CD14-positive monocyte (primary cell): ENCODE results near the gene NIT1. TPM values are rescaled to one million over a fixed set of nuclear protein-coding genes. Genes with fewer than 3 reads are reported as not detected.
A peak's percentile ranks its signal among the peaks of the same experiment; 100 is the strongest.

Source experiments
- DNase-seq, 3 donors: peaks; one replicate each; pipeline ENCODE4 v3.0.0-alpha.2; 2011 to 2022
- H2AFZ ChIP-seq: 2 replicates; pipeline ENCODE4 v1.6.0; 2012; ENCODE audit warnings: mild to moderate bottlenecking, low read depth, low read length, inconsistent platforms; ENCODE audit not compliant: insufficient read depth, poor library complexity, severe bottlenecking
- H3K27ac ChIP-seq, 2 donors: 1 replicate in 1 of 2; 2 replicates in 1 of 2; pipeline ENCODE4 v1.5.1; 2012 to 2013; ENCODE audit warnings: low read length in 2 of 2, control low read depth in 1 of 2, inconsistent platforms in 1 of 2, low read depth in 1 of 2, mild to moderate bottlenecking in 1 of 2
- H3K27me3 ChIP-seq, 2 donors: one replicate each; pipeline versions ENCODE4 v1.6.0 to v1.6.1; 2011 to 2013; ENCODE audit warnings: low read length in 2 of 2; ENCODE audit not compliant: control insufficient read depth in 2 of 2, insufficient read depth in 2 of 2
- H3K36me3 ChIP-seq, 2 donors: replicated peaks in 1 of 2; 1 replicate in 1 of 2; 2 replicates in 1 of 2; pipeline versions ENCODE4 v1.5.1 to v1.6.1; 2012 to 2013; ENCODE audit warnings: low read length in 2 of 2, control low read depth in 1 of 2, inconsistent platforms in 1 of 2, mild to moderate bottlenecking in 1 of 2; ENCODE audit not compliant: insufficient read depth in 2 of 2, control insufficient read depth in 1 of 2
- H3K4me1 ChIP-seq, 2 donors: 1 replicate in 1 of 2; 2 replicates in 1 of 2; pipeline versions ENCODE4 v1.5.1 to v1.6.1; 2012 to 2013; ENCODE audit warnings: low read length in 2 of 2, control low read depth in 1 of 2, inconsistent platforms in 1 of 2, mild to moderate bottlenecking in 1 of 2, moderate library complexity in 1 of 2; ENCODE audit not compliant: insufficient read depth in 2 of 2, control insufficient read depth in 1 of 2
- H3K4me2 ChIP-seq: replicated peaks from 2 replicates; pipeline ENCODE3; 2012; ENCODE audit warnings: low read length, moderate library complexity, mild to moderate bottlenecking; ENCODE audit not compliant: poor library complexity, severe bottlenecking; ENCODE audit errors: extremely low read depth
- H3K4me3 ChIP-seq, 3 experiments: fragments of 200-600 bp in 1 of 3; sonication (generic) in 1 of 3; replicated peaks in 1 of 3; 1 replicate in 2 of 3; 2 replicates in 1 of 3; pipeline ENCODE4 v1.5.1; 2011 to 2013; ENCODE audit warnings: low read length in 3 of 3, mild to moderate bottlenecking in 3 of 3, control low read depth in 2 of 3, low read depth in 2 of 3, inconsistent platforms in 1 of 3, moderate library complexity in 1 of 3
- H3K79me2 ChIP-seq: 2 replicates; pipeline ENCODE4 v1.6.0; 2012; ENCODE audit warnings: mild to moderate bottlenecking, control low read depth, inconsistent platforms, low read length, moderate library complexity; ENCODE audit not compliant: insufficient read depth
- H3K9ac ChIP-seq: 2 replicates; pipeline ENCODE4 v1.6.0; 2017; ENCODE audit warnings: low read length, mild to moderate bottlenecking; ENCODE audit not compliant: insufficient read depth, poor library complexity, severe bottlenecking
- H3K9me3 ChIP-seq, 2 donors: replicated peaks in 1 of 2; 1 replicate in 1 of 2; 2 replicates in 1 of 2; pipeline versions ENCODE4 v1.5.1 to v1.6.1; 2012 to 2013; ENCODE audit warnings: low read length in 2 of 2, control low read depth in 1 of 2; ENCODE audit not compliant: control insufficient read depth in 1 of 2, insufficient read depth in 1 of 2
- H4K20me1 ChIP-seq: 2 replicates; pipeline ENCODE4 v1.6.0; 2012; ENCODE audit warnings: mild to moderate bottlenecking, low read length, control low read depth, moderate library complexity; ENCODE audit not compliant: insufficient read depth
- H3K27ac Mint-ChIP-seq, 7 donors: one replicate each; pipeline ENCODE4 v1.8.0; 2020; ENCODE audit warnings: mild to moderate bottlenecking in 7 of 7, mixed read lengths in 7 of 7, moderate library complexity in 6 of 7, inconsistent platforms in 2 of 7
- H3K27me3 Mint-ChIP-seq, 3 donors: one replicate each; pipeline ENCODE4 v1.8.0; 2021 to 2022; ENCODE audit warnings: low read depth in 3 of 3, mild to moderate bottlenecking in 3 of 3, mixed read lengths in 3 of 3, moderate library complexity in 3 of 3, inconsistent platforms in 1 of 3
- H3K36me3 Mint-ChIP-seq, 2 donors: one replicate each; pipeline ENCODE4 v1.8.0; 2020; ENCODE audit warnings: mixed read lengths in 2 of 2, inconsistent platforms in 1 of 2, mild to moderate bottlenecking in 1 of 2
- H3K4me1 Mint-ChIP-seq: one replicate; pipeline ENCODE4 v1.8.0; 2020; ENCODE audit warnings: mild to moderate bottlenecking, mixed read lengths
- H3K4me3 Mint-ChIP-seq, 2 donors: one replicate each; pipeline ENCODE4 v1.8.0; 2020; ENCODE audit warnings: mild to moderate bottlenecking in 2 of 2, mixed read lengths in 2 of 2, moderate library complexity in 1 of 2
- H3K9me3 Mint-ChIP-seq, 7 donors: one replicate each; pipeline ENCODE4 v1.8.0; 2020 to 2022; ENCODE audit warnings: mixed read lengths in 7 of 7, mild to moderate bottlenecking in 6 of 7, moderate library complexity in 6 of 7, inconsistent platforms in 2 of 7
- CTCF ChIP-seq: fragments of 200-600 bp; IDR thresholded peaks from one replicate; pipeline ENCODE4 v1.8.0; 2022; ENCODE audit warnings: antibody characterized with exemption, mild to moderate bottlenecking
- WGBS: methylation state at CpG from one replicate; pipeline ENCODE4 v1.1.5; 2013; ENCODE audit warnings: missing lambda C conversion rate; ENCODE audit not compliant: insufficient coverage; 5-methylcytosine and 5-hydroxymethylcytosine counted together
- intact Hi-C, 2 donors: fragments of 100-400 bp; cut with micrococcal nuclease; formaldehyde crosslinking; loops; one replicate each; pipeline versions ENCODE4 v1.15.0 to v1.15.1; 2023
- polyA plus RNA-seq, 3 donors: library from polyadenylated mRNA; depleted of rRNA in 1 of 3; unstranded in 2 of 3; stranded (reverse) in 1 of 3; fragments of 300-500 nt in 2 of 3; fragments of >200 nt in 1 of 3; fragmentation: Illumina TruSeq in 2 of 3; gene quantifications; 1 replicate in 2 of 3; 2 replicates in 1 of 3; pipeline ENCODE4 v1.2.3, GENCODE V29; 2012 to 2021

Gene NIT1
- polyA plus RNA-seq, 3 donors: 28.4 to 84.7 (median 35.7) TPM

GRCh38 chr1:161098210-161099068 is 19.5 kb upstream of the NIT1 start, which contains the start of gene KLHDC9:
Gene KLHDC9 (plus strand): TSS chr1:161098361. CDS start chr1:161098536, 175 bp downstream.
- Mint-ChIP-seq H3K4me1 (peaks cover 43% of the 10 kb centered on the region), H3K27me3 (peaks cover 6 to 19% (median 10%) of the 10 kb centered on the region in 3 donors), H3K36me3 (peaks cover 36 to 41% of the 10 kb centered on the region in 2 donors), H3K9me3 (peaks cover 0 to 5% (median 0%) of the 10 kb centered on the region in 7 donors), H3K4me3 (peak within 1 kb of the TSS; percentile 78 to 88), H3K27ac (peak within 1 kb of the TSS; percentile 60 to 90 (median 82))
- peaks cover 34 to 37% of the 10 kb centered on the region in 2 donors for H3K4me1 ChIP-seq
- peak within 1 kb of the TSS; percentile 84 for H2AFZ ChIP-seq
- 8% methylated on average over 69 of the region's 71 CpGs for WGBS
- no peak for TF ChIP-seq CTCF
- peaks cover 0 to 7% of the 10 kb centered on the region in 2 donors for H3K27me3 ChIP-seq
- intact Hi-C loops: no loop called here
- peaks cover 16% of the 10 kb centered on the region for H4K20me1 ChIP-seq
- H3K4me3 ChIP-seq: peak within 1 kb of the TSS; percentile 37 to 76 (median 60)
- no peaks in the 10 kb centered on the region for H3K9me3 ChIP-seq
- peaks cover 13% of the 10 kb centered on the region for H3K79me2 ChIP-seq
- H3K4me2 ChIP-seq: peak within 1 kb of the TSS; percentile 83
- peaks cover 28 to 34% of the 10 kb centered on the region in 2 donors for H3K36me3 ChIP-seq
- H3K9ac ChIP-seq: peak within 1 kb of the TSS; percentile 51
- H3K27ac ChIP-seq: peak within 1 kb of the TSS in 1 of 2 donors; percentile 32
- peak in 1 of 3 donors; percentile 39 for DNase-seq

GRCh38 chr1:161099090-161099802 is 18.7 kb upstream of the NIT1 start:
- peaks cover 34 to 37% of the 10 kb centered on the region in 2 donors for H3K4me1 ChIP-seq
- intact Hi-C loops: no loop called here
- no peak overlapping the region for H2AFZ ChIP-seq
- H3K9me3 ChIP-seq: no peaks in the 10 kb centered on the region
- no peak overlapping the region for H3K4me3 ChIP-seq
- Mint-ChIP-seq H3K4me3 (peak overlapping the region; percentile 54 to 78), H3K4me1 (peaks cover 43% of the 10 kb centered on the region), H3K27me3 (peaks cover 5 to 17% (median 10%) of the 10 kb centered on the region in 3 donors), H3K9me3 (peaks cover 0 to 5% (median 0%) of the 10 kb centered on the region in 7 donors), H3K36me3 (peaks cover 39 to 41% of the 10 kb centered on the region in 2 donors), H3K27ac (peak overlapping the region in 3 of 7 donors; percentile 5 to 13 (median 7))
- peaks cover 0 to 7% of the 10 kb centered on the region in 2 donors for H3K27me3 ChIP-seq
- no peak overlapping the region for H3K27ac ChIP-seq
- peaks cover 31 to 41% of the 10 kb centered on the region in 2 donors for H3K36me3 ChIP-seq
- H3K79me2 ChIP-seq: peaks cover 21% of the 10 kb centered on the region
- peaks cover 24% of the 10 kb centered on the region for H4K20me1 ChIP-seq
- no peak for DNase-seq
- TF ChIP-seq CTCF: no peak
- H3K4me2 ChIP-seq: no peak overlapping the region
- no peak overlapping the region for H3K9ac ChIP-seq
- 98% methylated on average over 6 of the region's 9 CpGs for WGBS
